Activated T-cell treated with anti-CD3 and anti-CD28 coated beads, Interleukin-2, amount 50 U/mL, for 72 hours (primary cell): ENCODE measurements around the gene DUS2. TPM values are rescaled to one million over a fixed set of nuclear protein-coding genes. Genes with fewer than 3 reads are reported as not detected.
"Not testable (repeated sequence)": the region's sequence is repeated elsewhere in the genome, so short reads cannot be mapped to it uniquely, and the experiment has no call there.

Experiments used
- ATAC-seq, 2 donors: fragments of 150-1000 bp; cut with Tn5 transposase; replicated peaks in 1 of 2; 2 replicates each; pipeline ENCODE4 v1.10.0; 2021; ENCODE audit warnings: moderate library complexity in 2 of 2, mild to moderate bottlenecking in 1 of 2
- DNase-seq, 2 donors: peaks; one replicate each; pipeline ENCODE4 v3.0.0; 2021 to 2022; ENCODE audit warnings: mixed read lengths in 1 of 2
- H3K27ac Mint-ChIP-seq: one replicate; pipeline ENCODE4 v1.8.0; 2022; ENCODE audit warnings: mild to moderate bottlenecking, moderate library complexity, mixed read lengths
- H3K27me3 Mint-ChIP-seq: one replicate; pipeline ENCODE4 v1.8.0; 2022; ENCODE audit warnings: low read depth, mixed read lengths
- H3K36me3 Mint-ChIP-seq, 2 donors: one replicate each; pipeline ENCODE4 v1.8.0; 2022; ENCODE audit warnings: mixed read lengths in 2 of 2, mild to moderate bottlenecking in 1 of 2; ENCODE audit not compliant: insufficient read depth in 2 of 2
- H3K4me1 Mint-ChIP-seq: one replicate; pipeline ENCODE4 v1.8.0; 2022; ENCODE audit warnings: low read depth, mixed read lengths
- H3K4me3 Mint-ChIP-seq, 2 donors: one replicate each; pipeline ENCODE4 v1.8.0; 2022; ENCODE audit warnings: mild to moderate bottlenecking in 2 of 2, mixed read lengths in 2 of 2, moderate library complexity in 2 of 2
- H3K9me3 Mint-ChIP-seq, 2 donors: one replicate each; pipeline ENCODE4 v1.8.0; 2022; ENCODE audit warnings: mixed read lengths in 2 of 2
- total RNA-seq, 2 donors: library from RNA; stranded (reverse); gene quantifications; one replicate each; pipeline ENCODE4 v1.2.3, GENCODE V29; 2022

The DUS2 gene
- total RNA-seq, 2 donors from 2014 or later, result 21.4 to 22.4 TPM

GRCh38 chr16:68087688-68088087, 64.6 kb downstream of the DUS2 start:
- Mint-ChIP-seq H3K9me3 (no peaks in the 10 kb centered on the region), H3K36me3 (peaks cover 2% of the 10 kb centered on the region in 2 donors), H3K4me3 (peak overlapping the region; percentile 82 to 94), H3K27me3 (no peaks in the 10 kb centered on the region), H3K4me1 (peaks cover 65% of the 10 kb centered on the region), H3K27ac (peak overlapping the region; percentile 95)
- DNase-seq (no peak), ATAC-seq (no peak)

DNA sequence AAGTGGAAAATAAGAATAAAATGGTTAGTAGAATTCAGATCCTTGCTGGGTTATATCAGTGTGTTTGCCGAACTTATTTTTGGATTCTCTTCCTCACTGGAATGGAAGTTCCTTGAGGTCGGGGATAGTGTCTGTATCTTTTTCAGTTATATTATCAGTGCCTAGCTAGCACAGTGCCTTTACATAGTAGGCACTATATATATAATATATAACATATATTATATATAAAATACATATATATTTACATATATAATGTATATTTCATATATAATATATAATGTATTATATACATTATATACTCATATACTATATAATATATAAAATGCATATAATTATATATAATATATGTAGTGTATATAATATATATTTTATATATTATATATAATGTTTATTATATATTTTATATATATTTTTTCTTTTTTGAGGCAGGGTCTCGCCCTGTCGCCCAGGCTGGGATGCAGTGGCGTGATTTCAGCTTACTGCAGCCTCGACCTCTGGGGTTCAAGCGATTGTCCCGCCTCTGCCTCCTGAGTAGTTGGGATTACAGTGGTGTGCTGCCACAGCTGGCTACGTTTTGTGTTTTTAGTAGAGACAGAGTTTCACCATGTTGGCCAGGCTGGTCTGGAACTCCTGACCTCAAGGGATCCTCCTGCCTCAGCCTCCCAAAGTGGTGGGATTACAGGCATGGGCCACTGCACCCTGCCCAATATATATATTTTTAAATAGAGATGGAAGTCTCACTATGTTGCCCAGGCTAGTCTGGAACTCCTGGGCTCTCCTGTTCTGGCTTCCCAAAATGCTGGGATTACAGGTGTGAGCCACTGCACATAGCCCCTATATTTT, 65.3 kb downstream of the DUS2 start:
- no peak for DNase-seq
- Mint-ChIP-seq H3K27me3 (no peaks in the 10 kb centered on the region), H3K36me3 (peaks cover 2% of the 10 kb centered on the region in 2 donors), H3K4me1 (peaks cover 65% of the 10 kb centered on the region), H3K27ac (peak overlapping the region; percentile 97), H3K4me3 (peak overlapping the region; percentile 88 to 94), H3K9me3 (no peaks in the 10 kb centered on the region)
- no peak for ATAC-seq

GRCh38 chr16:68089067-68089466, 66.0 kb downstream of the DUS2 start:
- DNase-seq (no peak), ATAC-seq (no peak)
- Mint-ChIP-seq H3K4me3 (peak overlapping the region; percentile 88 to 92), H3K27ac (peak overlapping the region; percentile 97), H3K36me3 (peaks cover 2% of the 10 kb centered on the region in 2 donors), H3K4me1 (peaks cover 65% of the 10 kb centered on the region), H3K27me3 (no peaks in the 10 kb centered on the region), H3K9me3 (no peaks in the 10 kb centered on the region)

DNA sequence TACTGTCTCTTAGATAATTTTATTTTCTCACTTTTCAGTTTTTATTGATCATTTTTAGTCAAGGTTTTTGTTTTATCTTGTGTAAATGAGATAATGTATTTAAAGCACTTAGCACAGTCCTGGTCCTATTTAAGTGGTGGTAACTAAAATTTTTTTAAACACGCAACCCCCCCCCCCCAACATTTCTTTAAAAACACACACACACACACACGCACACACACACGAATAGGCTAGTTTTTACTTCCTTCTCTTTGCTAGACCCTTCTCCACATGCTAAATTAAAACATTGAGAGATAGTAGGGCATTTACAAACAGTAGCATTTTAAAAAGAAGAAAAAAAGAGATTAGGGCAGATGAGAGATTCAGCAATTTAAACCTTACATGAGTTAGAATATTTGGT, 67.0 kb downstream of the DUS2 start:
- Mint-ChIP-seq H3K4me3 (peak overlapping the region; percentile 88 to 92), H3K9me3 (no peaks in the 10 kb centered on the region), H3K4me1 (peaks cover 70% of the 10 kb centered on the region), H3K36me3 (peaks cover 2% of the 10 kb centered on the region in 2 donors), H3K27me3 (no peaks in the 10 kb centered on the region), H3K27ac (peak overlapping the region; percentile 97)
- no peak for DNase-seq
- ATAC-seq, result no peak

DNA sequence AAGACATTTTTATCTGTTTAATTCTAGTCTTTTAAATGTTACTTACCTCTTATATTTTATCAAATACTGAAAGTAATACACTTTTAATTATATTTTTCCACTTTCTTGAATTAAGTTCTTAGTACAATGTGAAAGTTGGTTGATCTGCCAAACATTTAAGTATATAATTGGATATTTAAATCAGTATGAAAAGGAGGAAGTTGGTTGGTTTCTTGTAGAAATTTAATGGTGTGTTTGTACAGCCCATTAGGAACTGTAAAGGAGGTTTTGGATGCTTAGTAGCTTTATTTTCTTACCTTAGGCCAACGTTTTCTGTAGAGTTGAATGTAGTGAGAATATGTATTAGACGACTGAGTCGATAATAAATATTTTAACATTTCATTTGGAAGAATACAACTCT, 67.4 kb downstream of the DUS2 start:
- H3K4me1 Mint-ChIP-seq, result peaks cover 73% of the 10 kb centered on the region
- no peaks in the 10 kb centered on the region for H3K27me3 Mint-ChIP-seq

DNA sequence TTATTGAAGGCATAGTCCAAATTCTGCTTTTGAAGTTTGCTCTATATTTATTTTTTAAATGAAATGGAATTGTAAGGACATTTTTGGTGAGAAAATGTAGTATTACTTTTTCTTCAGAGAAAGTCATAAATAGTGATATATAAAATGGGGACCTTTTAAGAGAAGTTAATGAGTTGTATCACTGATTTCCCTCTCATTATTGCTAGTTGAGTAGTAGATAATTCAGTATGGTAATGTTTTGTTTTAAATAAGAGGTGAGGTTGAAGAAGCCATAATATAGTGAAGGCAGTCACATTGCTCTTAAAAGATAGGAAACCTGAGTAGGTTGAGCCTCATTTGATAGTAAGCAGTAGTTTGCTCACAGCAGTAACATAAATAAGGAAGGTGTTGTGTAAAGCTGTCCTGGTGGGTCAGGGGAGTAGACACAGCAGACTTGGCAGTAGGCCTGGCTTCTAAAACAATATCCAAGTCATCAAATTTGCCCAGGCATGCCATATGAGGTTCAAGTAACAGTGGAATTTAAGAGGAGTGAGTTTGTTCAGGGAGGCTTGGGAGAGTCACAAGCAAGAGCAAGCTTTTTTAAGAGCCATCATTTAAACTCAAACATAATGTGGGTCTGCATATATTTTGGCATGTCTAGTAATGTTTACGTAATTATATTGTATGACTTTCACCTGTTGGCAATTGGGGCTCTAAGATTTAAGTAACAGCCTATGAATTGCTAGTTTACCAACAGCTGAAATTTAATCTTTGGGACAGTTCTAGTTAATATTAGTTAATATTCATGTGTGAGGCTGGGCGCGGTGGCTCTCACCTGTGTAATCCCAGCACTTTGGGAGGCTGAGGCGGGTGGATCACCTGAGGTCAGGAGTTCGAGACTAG, 68.5 kb downstream of the DUS2 start:
- H3K4me3 Mint-ChIP-seq, result peak overlapping the region; percentile 31 to 92
- H3K36me3 Mint-ChIP-seq, result no peaks in the 10 kb centered on the region
- DNase-seq (no peak), ATAC-seq (no peak)
- H3K27me3 Mint-ChIP-seq, result no peaks in the 10 kb centered on the region
- H3K4me1 Mint-ChIP-seq, result peaks cover 84% of the 10 kb centered on the region
- no peaks in the 10 kb centered on the region for H3K9me3 Mint-ChIP-seq
- peak overlapping the region; percentile 97 for H3K27ac Mint-ChIP-seq

More for the DNA sequence above, 67.4 kb downstream of the DUS2 start:
- H3K27ac Mint-ChIP-seq, result peak overlapping the region; percentile 97
- H3K4me3 Mint-ChIP-seq, result peak overlapping the region; percentile 88 to 92
- no peak for DNase-seq
- H3K36me3 Mint-ChIP-seq, result peaks cover 2% of the 10 kb centered on the region in 2 donors
- ATAC-seq, result no peak
- H3K9me3 Mint-ChIP-seq, result no peaks in the 10 kb centered on the region

- not testable (repeated sequence) for DNase-seq, H3K27me3 Mint-ChIP-seq, H3K36me3 Mint-ChIP-seq, ATAC-seq, H3K9me3 Mint-ChIP-seq, H3K27ac Mint-ChIP-seq
- Mint-ChIP-seq H3K4me1 (peaks cover 91% of the 10 kb centered on the region), H3K4me3 (peak overlapping the region; percentile 31 to 92)
Measured at GRCh38 chr16:68092275-68092674, 69.2 kb downstream of the DUS2 start.

- peak overlapping the region; percentile 47 to 64 for H3K4me3 Mint-ChIP-seq
- peaks cover 0 to 3% of the 10 kb centered on the region in 2 donors for H3K36me3 Mint-ChIP-seq
- H3K27ac Mint-ChIP-seq, result peak overlapping the region; percentile 80
- DNase-seq, result no peak
- no peaks in the 10 kb centered on the region for H3K27me3 Mint-ChIP-seq
- peak; percentile 85 to 86 for ATAC-seq
- H3K9me3 Mint-ChIP-seq, result no peaks in the 10 kb centered on the region
- peaks cover 91% of the 10 kb centered on the region for H3K4me1 Mint-ChIP-seq
Measured at GRCh38 chr16:68093816-68094613, 70.9 kb downstream of the DUS2 start.

- H3K4me3 Mint-ChIP-seq, result peak overlapping the region; percentile 47 to 64
Measured at GRCh38 chr16:68094614-68094934, 71.5 kb downstream of the DUS2 start.

DNA sequence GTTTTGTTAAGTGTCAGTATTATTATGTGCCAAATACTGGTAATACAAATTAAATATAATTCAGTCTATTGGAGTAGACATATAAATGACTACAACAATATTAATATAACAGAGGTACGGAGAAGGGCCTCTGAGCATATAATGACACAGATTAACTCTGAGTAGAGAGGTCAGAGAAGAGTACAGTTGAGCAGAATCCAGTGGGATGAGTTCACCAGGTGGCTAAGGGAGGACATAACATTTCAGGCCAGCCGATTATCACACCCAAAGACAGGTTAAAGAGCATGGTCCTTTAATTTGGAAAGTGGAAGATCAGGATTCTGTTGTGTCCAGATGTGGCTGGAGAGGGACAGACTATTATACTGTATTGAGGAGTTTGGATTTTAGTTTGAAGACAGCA, 73.4 kb downstream of the DUS2 start:
- peaks cover 0 to 3% of the 10 kb centered on the region in 2 donors for H3K36me3 Mint-ChIP-seq
- DNase-seq (no peak), ATAC-seq (no peak)
- no peaks in the 10 kb centered on the region for H3K27me3 Mint-ChIP-seq
- peak overlapping the region; percentile 12 for H3K27ac Mint-ChIP-seq
- no peak overlapping the region for H3K4me3 Mint-ChIP-seq
- H3K9me3 Mint-ChIP-seq, result no peaks in the 10 kb centered on the region
- H3K4me1 Mint-ChIP-seq, result peaks cover 68% of the 10 kb centered on the region

More at GRCh38 chr16:68094614-68094934, 71.5 kb downstream of the DUS2 start:
- DNase-seq (no peak), ATAC-seq (no peak)
- H3K27me3 Mint-ChIP-seq, result no peaks in the 10 kb centered on the region
- no peaks in the 10 kb centered on the region for H3K9me3 Mint-ChIP-seq
- peaks cover 0 to 3% of the 10 kb centered on the region in 2 donors for H3K36me3 Mint-ChIP-seq
- H3K4me1 Mint-ChIP-seq, result peaks cover 86% of the 10 kb centered on the region
- peak overlapping the region; percentile 80 for H3K27ac Mint-ChIP-seq

DNA sequence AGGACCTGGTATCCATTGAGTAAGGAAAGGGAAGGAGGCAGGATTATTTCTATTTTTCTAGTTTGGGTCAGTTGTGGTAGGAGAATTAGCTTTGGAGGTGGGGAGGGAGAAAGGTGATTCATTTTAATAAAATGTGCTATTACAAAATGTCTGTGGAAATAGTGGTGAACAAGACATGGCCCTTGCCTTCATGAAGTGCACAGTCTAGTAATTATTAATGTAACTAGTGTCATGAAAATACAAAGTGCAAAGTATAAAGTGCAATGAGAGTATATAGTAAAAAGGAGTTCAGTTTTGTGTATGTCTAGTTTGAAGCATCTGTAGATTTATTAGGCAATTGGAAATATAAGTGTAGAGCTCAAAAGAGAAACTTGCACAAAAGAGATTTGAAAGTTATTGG, 74.0 kb downstream of the DUS2 start:
- ATAC-seq (no peak), DNase-seq (no peak)
- Mint-ChIP-seq H3K9me3 (no peaks in the 10 kb centered on the region), H3K36me3 (peaks cover 0 to 3% of the 10 kb centered on the region in 2 donors), H3K4me1 (peaks cover 68% of the 10 kb centered on the region), H3K27ac (peak overlapping the region; percentile 12), H3K4me3 (no peak overlapping the region), H3K27me3 (no peaks in the 10 kb centered on the region)

GRCh38 chr16:68097895-68098294, 74.8 kb downstream of the DUS2 start:
- H3K36me3 Mint-ChIP-seq, result peaks cover 3 to 6% of the 10 kb centered on the region in 2 donors
- ATAC-seq, result no peak
- peaks cover 71% of the 10 kb centered on the region for H3K4me1 Mint-ChIP-seq
- H3K27ac Mint-ChIP-seq, result no peak overlapping the region
- peaks cover 0 to 2% of the 10 kb centered on the region in 2 donors for H3K9me3 Mint-ChIP-seq
- H3K4me3 Mint-ChIP-seq, result no peak overlapping the region
- no peak for DNase-seq
- H3K27me3 Mint-ChIP-seq, result no peaks in the 10 kb centered on the region
